ENCODE measurements around the gene PATZ1.

GRCh38 chr22:31348766-31349165 lies 2.6 kb upstream of the PATZ1 start:
- TF ChIP-seq CTCF (IDR thresholded peaks at IDR 0.05) (no peak), ZFX (IDR thresholded peaks at IDR 0.05; ENCODE audit: borderline replicate concordance) (no peak)

Measured in 22Rv1 (cell line).